Measurements from ENCODE around the gene SLC2A8.
A peak's percentile ranks its signal among the peaks of the same experiment; 100 is the strongest.

The SLC2A8 gene

GRCh38 chr9:127402401-127403090 is 5.6 kb downstream of the SLC2A8 start:
- DNase-seq (ENCODE audit: low read depth, low spot score) = no peak

GRCh38 chr9:127403507-127404192 is 6.7 kb downstream of the SLC2A8 start:
- no peak for DNase-seq (ENCODE audit: low read depth, low spot score)

- no peak for DNase-seq (ENCODE audit: low read depth, low spot score)
Measured at GRCh38 chr9:127404631-127405030, 7.7 kb downstream of the SLC2A8 start.

- no peak for DNase-seq (ENCODE audit: low read depth, low spot score)
Measured at GRCh38 chr9:127405344-127406125, 8.6 kb downstream of the SLC2A8 start.

- DNase-seq (ENCODE audit: low read depth, low spot score) = no peak
Measured at GRCh38 chr9:127406799-127407491, 10.0 kb downstream of the SLC2A8 start.

- DNase-seq (ENCODE audit: low read depth, low spot score) = no peak
Measured at GRCh38 chr9:127407492-127407843, 10.5 kb downstream of the SLC2A8 start.

- no peak for DNase-seq (ENCODE audit: low read depth, low spot score)
Measured at GRCh38 chr9:127411122-127411521, 14.2 kb downstream of the SLC2A8 start.

- DNase-seq (ENCODE audit: low read depth, low spot score) = no peak
Measured at GRCh38 chr9:127415141-127415540, 18.2 kb downstream of the SLC2A8 start.

GRCh38 chr9:127415657-127416056 is 18.7 kb downstream of the SLC2A8 start:
- DNase-seq (ENCODE audit: low read depth, low spot score) = no peak

GRCh38 chr9:127417131-127418036 is 20.4 kb downstream of the SLC2A8 start:
- DNase-seq (ENCODE audit: low read depth, low spot score) = no peak

- DNase-seq (ENCODE audit: low read depth, low spot score) = no peak
Measured at GRCh38 chr9:127418037-127418471, 21.1 kb downstream of the SLC2A8 start.

GRCh38 chr9:127419348-127419747 is 22.4 kb downstream of the SLC2A8 start:
- DNase-seq (ENCODE audit: low read depth, low spot score) = no peak

GRCh38 chr9:127421057-127421456 is 24.1 kb downstream of the SLC2A8 start:
- no peak for DNase-seq (ENCODE audit: low read depth, low spot score)

- no peak for DNase-seq (ENCODE audit: low read depth, low spot score)
Measured at GRCh38 chr9:127422133-127422782, 25.3 kb downstream of the SLC2A8 start.

- DNase-seq (ENCODE audit: low read depth, low spot score) = no peak
Measured at GRCh38 chr9:127422787-127423186, 25.8 kb downstream of the SLC2A8 start.

- DNase-seq (ENCODE audit: low read depth, low spot score) = no peak
Measured at GRCh38 chr9:127423476-127423933, 26.5 kb downstream of the SLC2A8 start.

GRCh38 chr9:127423934-127424675 is 27.1 kb downstream of the SLC2A8 start, which contains the start of gene ZNF79:
ZNF79 (plus strand) TSS chr9:127424382; CDS start chr9:127424788, 406 bp downstream.
- peak; percentile 77 for DNase-seq (ENCODE audit: low read depth, low spot score)

GRCh38 chr9:127424676-127424999 is 27.7 kb downstream of the SLC2A8 start:
- DNase-seq (ENCODE audit: low read depth, low spot score) = no peak

GRCh38 chr9:127426756-127427155 is 29.8 kb downstream of the SLC2A8 start:
- DNase-seq (ENCODE audit: low read depth, low spot score) = no peak

- DNase-seq (ENCODE audit: low read depth, low spot score) = no peak
Measured at GRCh38 chr9:127428348-127428747, 31.4 kb downstream of the SLC2A8 start.

Measured in activated CD4-positive, CD25-positive, alpha-beta regulatory T cell treated with anti-CD3 and anti-CD28 coated beads, Interleukin-2, amount 50 U/mL, for 16 hours (primary cell).